NCI-H1694 treated with DMSO at 0.1 percent for 48 hours (cell line): ENCODE data around the gene RUNX1.

Experiments used
- DNase-seq: peaks from one replicate; lab custom pipeline; 2025; lab: John Stamatoyannopoulos, UW

Gene RUNX1

DNA sequence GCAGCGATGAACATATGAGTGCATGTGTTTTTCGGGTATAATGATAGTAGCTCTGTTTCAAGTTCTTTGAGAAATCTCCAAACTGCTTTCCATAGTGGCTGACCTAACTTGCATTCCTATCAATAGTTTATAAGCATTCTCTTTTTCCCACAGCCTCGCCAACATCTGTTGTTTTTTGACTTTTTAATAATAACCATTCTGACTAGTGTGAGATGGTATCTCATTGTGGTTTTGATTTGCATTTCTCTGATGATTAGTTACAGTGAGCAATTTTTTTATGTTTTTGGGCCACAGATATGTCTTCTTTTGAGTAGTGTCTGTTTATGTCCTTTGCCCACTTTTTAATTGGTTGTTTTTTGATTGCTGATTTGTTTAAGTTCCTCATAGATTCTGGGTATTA is 10.6 kb upstream of the RUNX1 start:
- no peak for DNase-seq

DNA sequence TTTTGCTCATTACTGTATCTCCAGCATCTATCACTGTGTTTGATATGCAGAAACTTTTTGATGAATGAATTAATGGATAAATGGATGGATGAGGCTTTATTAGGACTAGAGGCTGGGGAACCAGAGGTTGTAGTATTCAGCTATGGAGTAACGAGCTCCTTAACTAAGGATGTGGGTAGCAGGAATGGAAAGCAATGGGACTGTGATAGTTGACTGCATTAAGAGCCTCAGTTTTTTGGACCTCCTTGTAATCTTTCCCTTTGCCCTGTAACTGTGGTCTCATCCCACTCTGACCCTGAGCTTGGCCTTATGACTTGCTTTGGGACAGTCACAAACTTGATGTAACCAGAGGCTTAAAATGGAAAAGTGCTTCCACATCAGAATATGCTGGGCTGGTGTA is 9.0 kb upstream of the RUNX1 start:
- DNase-seq: no peak

DNA sequence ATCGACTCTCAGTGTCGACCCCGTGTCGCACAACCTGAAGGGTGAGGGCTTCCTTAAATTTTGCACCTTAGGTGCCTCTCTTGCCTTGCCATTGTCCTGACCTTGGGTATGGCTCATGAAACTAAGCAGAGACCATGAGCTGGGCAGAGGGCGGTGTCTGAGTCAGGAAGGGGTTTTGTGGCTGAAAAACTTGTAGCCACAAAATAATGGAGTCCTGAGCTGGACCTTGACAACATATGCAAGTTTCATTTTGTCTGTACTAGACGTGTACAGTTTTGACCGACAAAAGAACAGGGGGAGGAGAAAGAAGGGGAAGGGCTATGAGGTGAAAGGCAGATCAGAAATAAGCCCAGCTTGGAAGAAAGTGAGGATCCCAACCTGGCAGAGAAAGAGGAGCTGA is 8.3 kb upstream of the RUNX1 start:
- DNase-seq: no peak

DNA sequence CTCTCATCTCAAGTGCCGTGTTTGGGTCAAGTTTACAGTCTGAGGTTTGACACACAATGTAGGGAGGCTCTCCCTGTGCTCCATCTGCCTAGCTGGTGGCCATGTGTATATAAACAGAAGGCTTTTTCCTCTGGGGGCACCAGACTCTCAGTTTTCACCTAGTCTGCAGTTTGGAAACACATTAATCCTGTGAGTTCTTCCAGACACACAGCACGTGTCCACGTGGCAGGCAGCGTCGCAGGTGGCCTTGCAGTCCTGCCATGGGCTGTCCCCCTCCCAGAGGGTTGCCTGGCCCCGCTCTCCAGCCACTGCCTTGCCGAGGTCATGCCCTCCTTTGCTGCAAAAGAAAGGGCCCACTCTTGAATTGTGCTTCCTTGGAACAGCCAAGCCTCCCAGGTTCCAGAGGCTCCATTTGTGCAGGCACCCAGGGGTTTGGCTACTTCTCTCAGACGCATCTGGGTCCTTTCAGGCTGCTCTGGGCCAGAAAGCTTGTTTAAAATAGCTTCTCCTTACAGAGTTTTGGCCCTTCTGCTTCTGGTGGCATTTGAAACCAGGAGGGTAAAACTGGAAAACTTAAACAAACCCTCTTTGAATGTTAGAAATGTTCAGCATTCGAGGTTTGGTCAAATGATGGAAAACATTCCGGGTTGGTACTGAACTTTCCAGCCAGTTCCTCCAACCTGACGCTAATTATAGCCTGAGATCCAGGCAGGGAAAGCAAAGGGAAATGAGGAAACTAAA is 4.4 kb upstream of the RUNX1 start:
- no peak for DNase-seq

DNA sequence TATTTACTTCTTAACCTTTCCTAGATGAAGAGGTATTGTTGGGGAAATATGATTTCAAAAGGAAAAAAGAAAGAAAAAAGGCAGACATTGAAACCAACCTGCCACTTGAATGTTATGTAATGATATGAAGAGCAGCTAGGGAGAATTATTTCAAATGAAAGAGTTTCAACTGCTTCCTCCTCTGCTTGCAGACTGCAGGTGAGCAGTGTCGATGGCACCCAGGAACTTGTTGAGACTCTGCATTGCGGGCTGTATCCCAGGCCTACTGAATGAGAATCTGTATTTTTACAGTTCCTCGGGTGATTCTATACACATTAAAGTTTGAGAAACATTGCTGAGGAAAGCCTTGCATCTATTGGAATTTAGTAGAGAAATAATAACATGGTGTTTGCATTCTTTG is 3.7 kb upstream of the RUNX1 start:
- no peak for DNase-seq

DNA sequence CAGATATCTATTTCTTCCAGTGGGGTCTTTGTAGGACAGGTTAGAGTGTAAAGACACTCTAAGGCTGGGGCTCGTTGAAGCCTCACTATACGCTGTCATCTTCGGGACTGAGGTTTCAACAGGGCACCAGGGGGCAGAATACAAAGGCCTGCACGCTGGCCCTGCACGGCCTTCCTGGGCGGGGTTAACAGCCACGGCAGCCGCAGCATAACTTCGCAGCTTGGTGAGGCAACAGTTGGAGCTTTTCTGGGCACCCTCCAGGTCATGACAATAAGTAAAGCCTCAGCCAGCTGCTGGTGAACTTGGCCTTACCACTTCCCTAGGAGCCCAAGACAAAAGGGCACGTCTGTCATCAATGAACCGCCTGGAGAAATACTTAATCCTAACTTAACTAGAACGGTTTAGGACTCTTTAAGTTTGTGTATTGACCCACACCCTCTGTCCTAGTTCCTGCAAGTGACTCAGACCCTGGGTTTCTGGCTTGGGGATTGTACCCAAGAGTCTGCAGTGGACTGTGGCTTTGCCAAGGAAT is 2.3 kb upstream of the RUNX1 start:
- DNase-seq: no peak

DNA sequence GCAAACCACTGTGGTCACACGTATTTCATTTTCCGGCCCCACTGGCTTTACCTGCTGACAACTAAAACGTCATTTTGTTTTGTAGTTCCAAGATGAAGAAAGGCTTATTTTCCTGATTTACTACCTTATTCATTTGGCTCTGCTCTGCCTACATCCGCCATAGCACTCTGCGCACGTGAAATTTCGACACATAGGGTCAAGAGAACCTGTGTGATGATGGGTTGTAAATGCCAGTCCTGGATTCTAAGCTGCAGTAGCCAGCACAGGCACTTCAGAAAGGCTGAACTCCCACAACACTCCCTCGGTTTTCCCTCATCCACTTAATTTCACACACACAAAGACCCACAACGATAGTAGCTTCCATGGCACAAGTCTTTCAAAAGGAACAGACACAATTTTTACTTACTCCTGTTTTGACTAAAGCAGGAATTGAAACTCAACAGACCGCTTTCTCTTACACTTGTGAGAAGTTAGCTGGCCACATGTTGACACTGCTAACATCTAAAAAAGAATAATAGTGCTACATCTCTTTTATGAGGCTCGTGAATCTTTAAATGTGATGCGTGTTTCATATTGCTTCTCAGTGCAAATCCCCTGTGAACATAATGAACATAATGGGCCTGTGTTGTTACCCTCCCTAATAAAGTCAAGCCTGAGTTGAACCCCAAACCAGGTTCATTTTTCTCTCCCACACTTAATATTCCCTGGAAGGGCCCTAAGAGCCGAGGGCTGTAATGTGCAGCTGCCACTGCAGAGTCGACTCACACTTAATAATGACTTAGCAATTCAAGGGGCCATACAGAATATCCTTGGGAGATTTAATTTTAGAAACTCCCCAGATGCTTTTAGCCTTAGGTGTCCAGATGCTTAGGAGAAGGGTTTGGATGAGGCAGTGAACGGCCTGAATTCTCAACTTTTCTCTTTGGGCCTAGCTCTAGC is 1.5 kb upstream of the RUNX1 start:
- no peak for DNase-seq

DNA sequence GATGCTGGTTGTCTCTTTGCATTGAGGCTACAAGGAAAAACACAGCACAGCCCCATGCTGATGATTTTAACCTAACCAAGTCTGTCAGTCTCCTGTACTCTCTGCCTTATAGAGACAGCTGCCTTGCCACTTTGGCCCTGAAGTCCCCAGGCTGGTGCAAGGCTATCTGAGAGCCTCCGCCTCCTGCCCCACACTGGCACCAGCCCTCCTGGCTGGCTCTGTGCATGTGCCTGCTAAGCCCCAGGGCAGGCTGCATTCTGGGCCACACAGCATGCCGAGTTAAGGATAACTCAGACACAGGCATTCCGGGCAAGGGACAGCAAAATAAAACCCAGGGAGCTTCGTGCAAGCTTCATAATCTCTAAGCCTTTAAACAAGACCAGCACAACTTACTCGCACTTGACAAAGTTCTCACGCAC is 910 bp downstream of the RUNX1 start:
- no peak for DNase-seq

DNA sequence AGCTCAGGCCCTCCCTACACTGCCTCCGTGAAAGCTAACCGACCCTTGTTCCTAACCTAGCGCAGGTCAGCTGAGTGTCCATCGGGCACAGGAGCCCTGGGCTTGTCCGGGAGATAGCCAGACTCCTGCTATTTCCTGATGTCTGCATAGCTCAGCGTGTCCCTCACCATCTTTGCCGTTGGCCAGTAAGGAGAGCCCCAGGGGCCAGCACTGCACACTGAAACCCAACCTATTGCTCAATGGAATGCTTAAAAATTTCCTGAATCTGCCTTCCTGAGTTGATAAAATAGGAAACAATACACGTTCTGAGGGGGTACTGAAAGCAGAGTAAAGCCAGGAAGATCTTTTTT is 2.2 kb downstream of the RUNX1 start:
- no peak for DNase-seq

DNA sequence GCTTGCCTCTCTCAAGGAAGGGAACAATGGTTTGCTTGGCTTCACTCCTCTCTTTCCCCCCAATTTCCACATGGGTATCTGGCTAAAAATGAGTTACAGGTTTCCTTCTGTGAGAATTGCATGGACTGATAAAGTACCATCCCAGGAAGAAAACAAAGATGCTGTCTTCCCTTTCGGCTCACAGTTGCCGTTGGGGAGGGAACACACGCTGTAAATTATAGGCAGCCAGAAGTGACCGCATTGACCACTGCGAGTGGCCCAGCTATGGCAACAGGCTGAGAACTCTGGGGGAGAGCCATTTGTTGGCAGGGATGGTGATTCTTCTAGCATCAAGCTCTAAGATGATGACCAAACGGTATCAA is 2.9 kb downstream of the RUNX1 start:
- DNase-seq: no peak

DNA sequence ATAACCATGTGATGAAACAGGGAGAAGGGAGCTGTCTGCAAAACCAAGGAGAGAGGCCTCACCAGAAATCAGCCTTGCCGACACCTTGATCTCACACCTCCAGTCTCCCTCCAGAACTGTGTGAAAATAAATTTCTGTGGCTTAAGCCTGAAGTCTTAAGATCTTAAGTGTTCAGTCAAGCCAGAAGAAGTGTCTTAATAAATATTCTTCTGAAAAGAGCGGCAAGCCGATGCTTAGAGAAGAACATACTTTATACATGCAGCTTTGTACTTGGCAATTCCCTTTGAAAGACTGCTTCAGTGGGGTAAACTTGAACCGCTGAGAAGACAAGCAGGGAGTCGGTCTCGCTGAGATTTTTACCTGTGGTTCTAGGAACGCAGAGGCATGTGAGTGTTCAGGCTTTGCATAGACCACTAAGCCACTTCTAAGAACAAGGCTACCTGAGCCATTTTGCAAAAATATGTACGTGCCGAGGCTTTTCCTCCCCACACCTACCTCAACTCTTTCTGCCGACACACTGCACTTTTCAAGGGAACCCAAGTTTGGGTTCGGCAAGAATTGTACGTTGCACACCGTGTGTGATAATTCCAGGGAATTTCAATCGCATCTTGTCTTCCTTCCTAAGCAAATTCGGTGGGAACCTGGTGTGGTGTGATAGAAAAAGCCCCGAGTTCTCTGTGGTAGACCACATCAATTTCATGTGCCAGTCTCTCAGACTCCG is 3.4 kb downstream of the RUNX1 start:
- no peak for DNase-seq

DNA sequence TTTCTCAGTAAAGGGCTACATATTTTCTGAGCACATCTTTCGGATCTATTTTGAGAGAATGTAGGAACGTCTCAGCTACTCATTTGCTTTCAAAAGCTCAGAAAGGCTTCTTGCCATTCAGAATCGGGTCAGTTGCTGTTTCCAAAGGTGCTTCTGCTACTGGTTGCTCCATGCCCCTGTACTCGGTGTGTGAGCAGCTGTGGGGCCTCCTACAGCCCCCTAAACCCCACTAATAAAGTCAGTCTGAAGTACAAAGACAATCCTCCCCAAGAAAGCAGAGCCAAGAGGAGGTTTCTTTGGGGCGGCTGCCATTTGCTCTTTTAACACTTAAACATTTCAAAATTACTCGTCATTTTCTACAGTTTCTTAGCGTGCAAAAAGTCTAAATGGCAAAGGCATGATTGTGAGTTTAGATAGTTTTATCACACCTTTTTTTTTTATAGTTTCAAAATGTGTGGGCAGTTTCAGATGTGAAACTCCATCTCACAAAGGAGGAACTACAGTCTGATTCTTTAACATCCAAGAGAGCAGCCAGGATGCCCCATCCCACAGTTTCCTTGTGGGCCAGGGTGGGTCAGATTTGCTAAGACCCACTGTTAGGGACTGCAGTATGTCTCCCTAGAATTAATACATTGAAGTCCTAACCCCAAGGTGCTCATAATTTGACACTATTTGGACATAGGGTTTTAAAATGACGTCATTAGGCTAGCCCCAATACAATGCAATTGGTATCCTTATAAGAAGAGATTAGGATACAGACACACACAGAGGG is 4.1 kb downstream of the RUNX1 start:
- no peak for DNase-seq

DNA sequence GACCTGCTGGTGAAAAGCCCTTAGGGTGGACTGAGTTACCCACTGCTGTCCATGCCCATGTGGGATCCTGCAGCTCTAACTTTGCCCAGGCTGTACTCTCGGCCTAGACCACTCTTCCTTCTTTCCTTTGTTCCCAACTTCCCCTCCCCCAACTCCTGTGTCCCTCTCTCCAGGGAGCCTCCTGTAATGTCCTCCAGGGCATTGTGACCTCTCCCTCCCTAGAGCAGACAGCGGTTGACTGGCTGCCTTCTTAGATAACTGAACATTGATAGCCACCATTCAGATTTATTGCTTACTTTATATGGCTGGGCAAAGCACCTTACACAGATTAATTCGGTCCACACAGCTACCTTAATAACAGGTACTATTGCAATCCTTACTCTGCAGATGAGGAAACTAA is 5.0 kb downstream of the RUNX1 start:
- DNase-seq: no peak

DNA sequence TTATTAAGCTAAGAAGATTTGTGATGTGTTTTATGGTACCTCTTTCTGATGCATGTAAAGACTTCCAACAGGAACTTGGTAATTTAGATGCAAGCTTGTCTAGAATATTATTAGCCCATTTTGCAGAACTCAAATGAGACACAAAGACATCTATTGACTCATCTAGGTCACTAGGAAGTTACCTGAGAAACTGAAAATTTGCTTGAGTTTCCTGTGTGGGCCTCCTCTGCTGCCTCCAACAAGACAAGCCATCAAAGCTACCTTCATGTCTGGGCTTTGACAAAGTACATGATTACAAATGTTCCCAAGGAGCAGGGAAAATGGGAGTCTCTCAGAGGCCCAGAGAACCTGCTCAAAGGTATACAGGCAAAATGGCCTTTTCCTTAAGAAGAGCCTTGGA is 5.6 kb downstream of the RUNX1 start:
- no peak for DNase-seq

DNA sequence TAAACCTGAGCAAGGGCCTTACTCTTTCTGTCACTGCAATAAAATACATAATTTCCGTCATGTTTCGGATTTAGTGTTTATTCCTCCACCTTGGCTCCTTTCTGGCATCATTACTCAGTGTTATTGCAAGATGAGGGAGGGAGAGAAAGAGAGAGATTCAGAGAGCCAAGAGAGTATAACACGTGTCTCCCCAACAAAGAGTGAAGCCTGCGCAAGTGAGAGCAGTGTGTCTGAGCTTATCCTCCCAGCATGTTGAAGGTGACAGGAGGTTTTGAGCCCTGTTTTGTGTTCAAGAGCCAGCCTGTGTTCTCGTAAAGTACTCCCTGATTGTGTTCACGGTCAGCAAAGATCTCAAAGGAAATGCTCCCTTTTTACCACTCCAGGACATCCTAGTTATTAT is 6.3 kb downstream of the RUNX1 start:
- no peak for DNase-seq

DNA sequence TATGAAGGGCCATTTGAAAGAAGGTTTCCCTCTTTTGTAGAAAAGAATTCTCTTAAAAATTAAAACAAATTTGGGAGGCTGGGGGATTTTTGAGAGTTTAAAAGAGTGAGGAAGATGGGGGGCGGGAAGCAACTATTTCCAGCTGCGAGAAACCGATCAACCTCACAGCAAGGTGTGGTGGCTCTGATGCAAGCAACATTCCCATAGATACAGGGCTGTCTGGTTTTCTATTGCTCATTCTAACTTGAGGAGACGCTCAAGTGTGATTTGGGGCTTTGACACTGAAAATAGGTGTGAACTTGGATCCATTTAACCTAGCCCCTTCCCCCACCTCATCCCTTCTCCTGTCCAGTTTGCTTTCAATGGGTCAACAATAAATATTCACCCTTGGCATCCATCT is 7.2 kb downstream of the RUNX1 start:
- no peak for DNase-seq

DNA sequence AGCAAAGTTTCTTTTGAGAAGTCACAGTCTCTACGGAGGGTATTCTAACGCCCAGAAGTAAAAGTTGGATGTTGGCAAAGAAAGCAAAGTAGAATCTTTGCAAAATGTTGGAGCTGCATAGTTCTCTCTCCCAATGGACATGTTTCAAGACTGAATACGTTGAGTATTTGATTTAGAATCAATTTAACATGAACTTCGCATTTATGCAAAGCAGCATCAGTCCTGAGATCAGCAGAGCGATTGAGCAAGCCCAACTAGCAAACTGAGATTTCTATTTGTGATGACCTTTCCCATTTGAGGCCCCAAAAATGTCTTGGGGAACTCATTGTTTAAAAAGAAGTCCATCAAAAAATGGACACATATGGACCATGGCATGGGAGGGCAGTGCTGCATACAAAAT is 8.0 kb downstream of the RUNX1 start:
- no peak for DNase-seq

DNA sequence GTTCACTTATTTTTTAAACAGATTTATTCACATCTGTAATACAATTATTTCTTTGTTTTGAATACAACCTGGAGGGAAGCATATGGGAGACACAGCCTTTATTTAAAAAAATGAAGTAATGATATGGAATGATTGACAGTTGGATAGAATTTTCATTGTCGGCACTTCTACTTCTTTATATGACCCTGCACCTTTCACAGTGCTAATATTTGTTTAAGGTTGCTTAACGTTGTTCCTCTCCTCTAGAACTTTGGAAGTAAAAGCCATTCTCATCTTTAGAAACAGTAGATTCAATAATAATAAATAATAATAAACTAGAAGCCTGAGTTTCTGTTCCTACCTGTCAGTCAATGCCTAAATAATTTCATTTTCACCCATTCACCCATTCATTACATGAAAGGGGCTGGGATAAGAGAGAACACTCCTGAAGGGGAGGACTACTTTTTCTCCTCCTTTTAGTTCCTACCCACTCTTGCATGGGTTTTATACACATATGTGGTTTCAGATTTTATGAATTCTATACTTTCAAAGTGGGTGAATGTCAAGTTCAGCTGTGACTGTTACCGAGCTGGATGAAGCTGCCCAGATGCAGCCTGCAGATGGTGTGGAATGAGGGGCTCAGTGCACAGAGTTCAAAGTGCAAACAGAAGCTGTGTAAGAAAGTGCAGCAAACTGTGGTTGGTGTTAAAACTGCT is 9.4 kb downstream of the RUNX1 start:
- DNase-seq: no peak

DNA sequence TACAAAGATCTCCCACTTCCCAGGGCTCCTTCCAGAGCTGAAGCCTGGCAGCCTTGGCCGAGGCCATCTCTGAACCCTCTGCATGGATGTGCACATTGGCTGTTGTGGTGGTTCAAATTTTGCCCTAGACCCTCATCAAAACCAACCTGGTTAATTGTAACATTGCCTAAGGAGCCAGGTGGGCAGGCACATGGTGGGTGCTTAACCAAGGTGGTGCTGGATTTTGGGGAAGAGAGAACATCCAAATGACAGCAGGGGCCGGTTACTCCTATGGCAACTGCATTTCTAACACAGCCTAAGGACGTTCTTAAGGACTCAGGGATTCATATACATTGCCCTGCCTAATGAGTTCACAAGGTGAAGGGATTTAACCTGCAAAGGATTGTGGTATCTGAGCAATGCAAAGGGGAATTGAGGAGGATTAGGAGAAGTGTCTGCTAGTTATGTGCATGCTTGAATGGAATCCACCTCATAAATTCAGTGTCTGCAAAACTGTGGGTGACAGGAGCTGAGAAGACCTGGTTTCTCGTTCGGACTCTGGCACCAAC is 10.3 kb downstream of the RUNX1 start:
- DNase-seq: no peak

DNA sequence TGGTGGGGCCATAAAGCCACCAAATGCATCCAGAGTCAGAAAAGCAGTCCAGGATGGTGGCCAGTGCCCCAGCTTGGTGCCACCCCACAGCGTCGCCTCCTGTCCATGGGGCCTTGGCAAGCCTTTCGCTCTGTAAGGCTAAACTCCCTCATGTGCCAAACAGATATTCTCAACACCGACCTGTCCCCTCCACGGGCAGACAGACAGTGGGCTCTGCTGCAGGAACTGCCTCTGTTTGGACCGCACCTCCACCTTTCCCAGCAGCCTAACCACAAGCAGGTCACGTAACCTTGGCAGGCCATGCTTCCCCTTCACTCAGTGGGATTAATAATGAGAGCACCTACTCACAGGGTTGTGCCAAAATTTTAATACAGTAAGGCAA is 11.7 kb downstream of the RUNX1 start:
- DNase-seq: no peak
